Activated gamma-delta T cell treated with anti-CD3 and anti-CD28 coated beads, Interleukin-2, amount 50 U/mL, for 16 hours (primary cell): ENCODE results near the gene PRSS33.

Experiments used
- DNase-seq: peaks from one replicate; pipeline ENCODE4 v3.0.0-alpha.2; 2020; ENCODE audit warnings: low read depth

Gene PRSS33

DNA sequence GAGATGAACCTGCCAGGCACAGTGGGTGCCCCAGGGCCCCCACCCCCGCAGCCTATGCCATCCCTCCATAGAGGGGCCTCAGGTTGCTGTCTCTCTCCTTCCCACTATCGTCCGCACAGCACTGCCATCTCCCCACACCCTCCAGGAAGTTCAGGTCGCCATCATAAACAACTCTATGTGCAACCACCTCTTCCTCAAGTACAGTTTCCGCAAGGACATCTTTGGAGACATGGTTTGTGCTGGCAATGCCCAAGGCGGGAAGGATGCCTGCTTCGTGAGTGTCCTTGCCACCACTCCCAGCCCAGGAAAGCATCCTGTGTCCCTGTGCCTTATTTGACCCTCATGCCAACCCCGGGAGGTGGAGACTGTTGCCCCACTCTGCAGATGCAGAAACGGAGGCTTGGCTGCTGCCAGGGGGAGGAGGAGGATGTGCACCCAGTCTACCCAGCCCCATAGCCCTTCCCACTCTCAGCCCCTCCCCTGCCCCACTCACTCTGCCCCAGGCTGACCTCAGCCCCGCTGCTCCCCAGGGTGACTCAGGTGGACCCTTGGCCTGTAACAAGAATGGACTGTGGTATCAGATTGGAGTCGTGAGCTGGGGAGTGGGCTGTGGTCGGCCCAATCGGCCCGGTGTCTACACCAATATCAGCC is 33.6 kb upstream of the PRSS33 start:
- DNase-seq: no peak

DNA sequence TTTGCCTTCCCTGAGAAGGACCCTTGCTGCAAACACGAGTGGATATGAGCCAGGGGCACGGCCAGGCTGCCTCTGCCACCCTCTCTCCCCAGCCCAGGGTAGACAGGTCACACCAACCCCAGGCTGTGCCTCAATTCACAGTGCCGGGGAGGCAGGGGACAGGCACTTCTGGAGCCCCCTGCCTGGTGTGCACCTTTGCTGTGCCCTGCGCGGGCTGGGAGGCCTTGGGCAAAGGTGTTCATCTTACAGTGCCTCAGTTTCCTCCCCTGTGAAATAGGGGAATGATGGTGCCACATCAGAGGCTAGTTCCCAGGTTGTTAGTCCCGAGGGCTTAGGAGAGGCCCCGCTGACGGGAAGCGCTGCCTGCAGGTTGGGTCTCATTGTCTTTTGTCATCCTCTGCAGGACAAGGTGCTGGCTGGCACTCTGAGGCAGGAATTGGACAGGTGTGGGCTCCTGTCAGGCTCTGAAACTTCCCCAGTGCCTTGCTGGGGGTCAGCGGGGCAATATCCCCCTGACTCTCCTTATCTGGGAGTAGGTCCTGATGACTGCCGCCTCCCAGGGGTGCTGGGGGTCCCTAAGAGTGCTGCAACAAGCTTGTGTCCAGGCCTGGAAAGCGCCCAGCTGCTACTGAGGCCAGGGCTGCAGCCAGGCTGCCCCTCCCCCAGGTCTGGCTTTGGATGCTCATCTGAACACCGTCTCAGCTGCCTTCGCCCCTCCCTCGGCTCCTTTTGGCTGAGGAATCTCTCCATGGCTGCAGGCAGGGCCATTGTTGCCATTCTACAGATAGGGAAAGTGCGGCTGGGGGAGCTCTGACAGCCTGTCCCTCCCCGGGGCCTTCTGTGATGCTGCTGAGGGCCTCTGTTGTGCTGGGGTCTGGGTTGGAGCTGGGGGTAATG is 32.8 kb upstream of the PRSS33 start:
- no peak for DNase-seq

DNA sequence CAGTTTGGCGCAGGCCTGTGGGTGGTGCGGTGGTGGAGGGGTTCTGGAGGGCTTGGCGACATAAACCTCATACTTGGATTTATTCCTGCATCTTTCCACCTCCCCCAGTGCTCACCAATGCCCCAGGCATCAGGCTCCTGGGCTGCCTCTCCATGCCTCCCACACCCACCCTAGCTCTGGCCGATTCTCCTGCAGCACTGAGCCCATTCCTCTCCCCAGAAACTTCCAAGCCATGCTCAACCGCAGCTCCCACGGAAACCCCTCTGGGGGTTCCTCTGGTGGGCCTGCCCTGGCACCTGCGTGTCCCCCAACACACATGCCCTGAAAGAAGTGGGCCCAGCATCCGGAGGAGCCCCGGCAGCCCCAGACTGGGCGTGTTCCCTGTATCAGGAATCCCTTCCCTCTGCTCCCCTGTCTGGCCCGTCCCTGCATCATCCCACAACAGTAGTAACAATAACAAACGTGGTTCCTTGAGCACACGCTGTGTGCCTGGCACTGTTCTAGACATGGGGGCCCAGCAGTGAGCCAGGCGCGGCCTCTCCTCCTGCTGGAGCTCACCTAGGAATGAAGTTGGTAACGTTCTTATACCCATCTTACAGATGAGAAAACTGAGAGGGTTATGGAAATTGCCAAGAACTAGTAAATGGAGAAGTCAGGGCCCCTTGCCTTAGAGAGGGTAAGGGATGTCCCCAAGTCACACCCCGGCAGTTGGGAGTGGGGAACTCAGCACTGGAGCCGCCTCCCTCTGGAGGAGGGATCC is 32.0 kb upstream of the PRSS33 start:
- no peak for DNase-seq

DNA sequence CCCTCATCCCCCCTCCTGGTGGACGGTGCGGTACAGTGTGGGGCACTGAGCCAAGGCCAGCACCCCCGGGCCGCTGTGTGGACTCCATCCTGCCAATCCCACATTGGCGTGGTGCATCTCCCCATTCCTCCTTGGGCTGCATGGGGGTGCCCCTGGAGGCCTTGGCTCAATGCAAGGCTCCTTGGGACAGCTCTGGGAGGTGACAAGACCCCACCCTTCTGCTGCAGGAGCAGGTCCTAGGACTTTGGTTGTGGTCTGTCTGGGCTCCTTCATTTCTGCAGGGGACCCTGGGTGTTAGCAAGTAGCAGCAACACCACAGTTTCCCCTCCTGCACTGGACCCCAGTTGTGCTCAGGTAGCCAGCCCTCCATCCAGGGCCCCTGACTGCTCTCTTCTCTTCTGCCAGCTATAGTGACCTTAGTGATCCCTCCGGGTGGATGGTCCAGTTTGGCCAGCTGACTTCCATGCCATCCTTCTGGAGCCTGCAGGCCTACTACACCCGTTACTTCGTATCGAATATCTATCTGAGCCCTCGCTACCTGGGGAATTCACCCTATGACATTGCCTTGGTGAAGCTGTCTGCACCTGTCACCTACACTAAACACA is 31.0 kb upstream of the PRSS33 start:
- no peak for DNase-seq

DNA sequence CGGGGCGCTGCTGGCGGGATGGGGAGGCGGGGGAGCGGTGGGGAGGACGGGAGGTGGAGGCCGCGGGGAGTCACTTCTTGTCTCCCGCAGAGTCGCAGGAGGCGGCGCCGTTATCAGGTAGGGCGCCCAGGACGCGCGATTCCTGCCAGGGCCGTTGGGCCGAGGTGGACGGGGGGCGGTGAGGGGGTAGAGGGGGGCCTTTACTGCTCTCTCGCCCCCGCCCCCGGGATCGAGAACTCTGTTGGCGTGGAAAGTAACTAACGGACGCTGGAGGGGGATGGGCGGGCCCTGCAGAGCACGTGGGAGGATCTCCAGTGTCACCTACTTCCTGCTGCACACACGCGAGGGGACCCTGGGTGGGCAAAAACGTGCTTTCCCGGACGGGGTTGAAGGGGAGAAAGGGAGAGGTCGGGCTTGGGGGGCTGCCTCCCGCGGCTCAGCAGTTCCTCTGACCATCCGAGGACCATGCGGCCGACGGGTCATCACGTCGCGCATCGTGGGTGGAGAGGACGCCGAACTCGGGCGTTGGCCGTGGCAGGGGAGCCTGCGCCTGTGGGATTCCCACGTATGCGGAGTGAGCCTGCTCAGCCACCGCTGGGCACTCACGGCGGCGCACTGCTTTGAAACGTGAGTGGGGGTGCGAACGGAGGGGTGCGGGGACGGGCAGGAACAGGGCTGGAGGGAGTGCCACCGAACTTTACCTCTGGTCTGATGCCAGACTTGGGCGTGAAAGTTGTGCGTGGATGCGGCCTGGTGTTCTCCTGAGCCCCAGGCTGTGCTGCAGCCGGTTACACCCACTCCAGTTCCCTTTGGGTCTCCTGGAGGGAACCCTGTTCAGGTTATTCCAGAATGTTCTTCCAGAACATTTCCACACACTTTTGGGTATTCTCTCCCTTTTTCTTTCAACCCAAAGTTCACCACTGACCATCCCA is 30.2 kb upstream of the PRSS33 start:
- DNase-seq: no peak

DNA sequence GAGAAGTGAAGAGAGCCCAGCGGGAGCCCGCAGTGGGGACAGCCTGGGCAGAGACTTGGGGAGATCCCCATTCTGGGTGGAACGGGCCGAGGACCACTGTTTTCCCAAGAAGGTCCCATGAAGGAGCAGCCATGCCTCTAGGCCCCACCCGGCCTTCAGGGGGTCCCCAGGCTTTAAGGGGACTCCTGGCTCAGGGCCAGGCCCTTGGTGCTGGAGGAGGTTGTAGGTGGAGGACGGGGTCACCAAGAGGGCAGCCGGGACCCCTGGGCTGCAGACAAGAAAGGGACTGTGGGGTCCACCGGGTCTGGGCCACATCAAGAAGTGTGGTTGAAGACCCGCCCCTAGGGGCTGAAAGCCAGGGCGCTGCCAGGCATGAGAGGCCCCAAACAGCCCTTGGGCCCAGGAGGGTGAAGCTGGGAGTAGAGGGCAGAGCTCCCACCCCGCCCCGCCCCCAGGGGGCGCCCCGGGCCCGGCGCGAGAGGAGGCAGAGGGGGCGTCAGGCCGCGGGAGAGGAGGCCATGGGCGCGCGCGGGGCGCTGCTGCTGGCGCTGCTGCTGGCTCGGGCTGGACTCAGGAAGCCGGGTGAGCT is 29.5 kb upstream of the PRSS33 start, which contains the start of gene PRSS21:
Gene PRSS21, plus strand, starts transcription at position 487 of the 589 bp plus-strand sequence. Its CDS starts 32 bp downstream, at position 519.
- DNase-seq: peak; percentile 16

DNA sequence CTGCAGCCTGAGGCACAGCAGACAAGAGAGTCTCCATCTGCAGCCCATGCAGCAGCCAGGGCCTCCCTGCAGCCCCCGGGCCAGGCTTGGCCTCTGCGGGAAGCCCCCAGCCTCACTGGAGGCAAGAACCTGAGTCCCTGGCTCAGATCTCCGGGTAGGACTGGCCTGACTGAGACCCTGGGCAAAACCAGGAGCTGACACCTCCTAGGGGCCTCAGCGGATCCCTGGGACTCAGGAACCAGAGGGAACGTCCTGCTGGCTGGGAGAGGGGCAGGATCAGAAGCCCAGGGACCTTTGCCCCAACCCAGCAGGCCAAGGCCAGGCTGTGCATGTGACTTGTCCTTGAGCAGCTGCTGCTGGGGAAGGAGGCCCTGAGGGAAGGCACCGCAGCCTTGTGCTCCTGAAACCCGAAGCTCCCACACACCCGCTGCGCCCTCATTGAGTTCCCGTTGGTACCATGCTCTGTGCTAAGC is 28.0 kb upstream of the PRSS33 start:
- no peak for DNase-seq

DNA sequence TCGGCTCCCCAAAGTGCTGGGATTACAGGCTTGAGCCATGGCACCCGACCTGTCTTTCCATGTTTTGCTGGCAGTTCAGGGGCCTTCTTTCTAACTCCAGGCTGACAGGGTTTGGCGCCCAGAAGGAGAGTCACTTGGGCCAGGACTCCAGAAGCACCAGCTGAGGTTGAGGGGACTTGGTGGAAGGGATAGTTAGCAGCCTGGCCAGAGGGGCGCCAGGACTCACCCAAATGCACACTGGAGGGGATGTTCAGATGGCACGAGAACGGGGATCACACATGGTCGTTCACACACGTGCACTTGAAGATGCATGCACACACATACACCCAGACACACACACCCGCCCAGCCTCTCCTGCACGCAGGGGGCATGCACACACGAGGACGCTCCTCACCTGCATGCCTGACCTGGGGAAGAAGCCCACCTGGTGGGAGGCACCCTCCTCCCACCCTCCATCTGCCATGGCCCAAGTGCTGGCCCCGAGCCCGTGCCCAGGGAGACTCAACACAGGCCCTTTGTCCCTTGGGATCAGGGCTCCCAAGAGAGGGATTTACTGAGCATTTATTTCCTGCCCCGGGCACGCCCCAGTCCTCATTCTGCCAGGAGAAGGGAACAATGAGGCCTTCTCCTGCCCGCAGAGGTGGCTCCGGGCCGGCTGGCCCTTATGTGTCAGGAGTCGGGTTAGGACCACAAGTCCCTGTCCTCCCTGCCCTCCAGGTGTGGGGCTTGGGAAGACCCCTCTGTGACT is 27.4 kb upstream of the PRSS33 start:
- DNase-seq: no peak

DNA sequence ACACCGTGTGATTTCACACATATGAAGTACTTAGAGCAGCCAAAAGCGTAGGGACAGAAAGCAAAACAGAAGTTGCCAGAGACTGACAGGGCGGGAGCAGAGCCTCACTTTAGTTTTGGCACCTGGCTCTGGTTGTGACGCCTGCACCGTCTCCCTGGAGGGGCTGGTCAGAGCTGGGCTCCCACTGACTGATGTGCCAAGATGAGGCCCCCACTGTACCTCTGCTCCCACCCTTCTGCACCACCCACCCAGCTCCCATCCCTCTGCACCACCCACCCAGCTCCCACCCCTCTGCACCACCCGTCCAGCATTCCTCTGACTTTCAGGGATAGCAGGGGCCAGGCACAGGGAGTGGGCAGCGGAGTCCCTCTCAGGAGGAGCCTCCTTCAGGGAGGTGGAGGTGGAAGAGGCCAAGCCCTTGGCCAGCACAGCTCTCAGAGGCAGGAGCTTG is 26.4 kb upstream of the PRSS33 start:
- no peak for DNase-seq

DNA sequence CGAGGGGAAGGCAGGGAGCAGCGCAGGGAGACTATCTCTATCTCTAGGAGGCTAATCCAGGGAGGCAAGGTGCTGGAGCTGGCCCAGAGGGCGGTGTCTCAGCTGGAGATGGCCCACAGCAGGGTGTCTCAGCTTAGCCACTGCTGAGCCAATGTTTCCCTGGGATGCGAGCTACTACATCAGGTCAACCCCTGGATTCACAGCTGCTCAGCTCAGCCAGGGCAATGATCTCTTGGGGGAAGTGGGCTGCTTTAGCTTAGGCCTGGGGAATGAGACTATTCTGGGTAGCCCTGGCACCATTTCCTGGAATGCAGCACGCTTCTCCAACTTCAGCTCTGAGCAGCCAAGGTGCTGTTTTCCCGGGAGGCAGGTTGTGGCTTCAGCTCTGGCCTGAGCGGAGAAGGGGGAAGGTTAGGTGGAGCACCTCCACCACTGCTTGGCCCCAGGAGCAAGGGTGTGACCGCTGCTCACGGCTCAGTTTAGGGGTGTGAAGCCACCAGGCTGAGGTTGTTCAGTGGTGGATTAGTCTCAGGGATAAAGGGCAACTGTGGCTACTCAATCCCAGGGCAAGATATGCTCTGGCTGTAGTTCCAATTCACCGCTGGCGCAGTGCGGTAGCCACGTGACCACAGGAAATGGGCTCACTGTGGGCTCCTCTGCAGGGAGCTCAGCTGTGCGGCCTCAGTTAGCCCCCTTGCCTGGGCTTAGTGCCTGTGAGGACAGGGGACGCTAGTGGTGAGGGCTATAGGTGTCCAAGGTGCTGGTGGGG is 24.5 kb upstream of the PRSS33 start:
- no peak for DNase-seq

DNA sequence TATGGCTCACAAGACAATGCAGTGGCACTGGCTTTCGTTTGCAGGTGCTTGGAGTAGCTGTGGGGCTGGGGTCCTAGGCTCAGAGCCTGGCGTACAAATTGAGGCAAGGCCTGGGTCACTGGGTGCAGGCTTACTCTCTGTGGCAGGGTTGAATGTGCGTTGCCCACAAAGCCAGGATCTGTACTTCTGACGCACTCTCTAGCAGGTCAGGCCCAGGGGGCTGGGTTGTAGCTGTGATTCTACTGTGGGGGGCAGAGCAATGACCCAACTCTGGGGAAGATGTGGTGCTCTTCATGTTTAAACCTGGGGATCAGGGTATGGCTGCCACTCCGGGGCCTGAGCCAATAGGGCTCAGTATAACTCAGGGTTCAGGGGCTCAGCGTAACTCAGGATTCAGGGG is 23.3 kb upstream of the PRSS33 start:
- DNase-seq: no peak

DNA sequence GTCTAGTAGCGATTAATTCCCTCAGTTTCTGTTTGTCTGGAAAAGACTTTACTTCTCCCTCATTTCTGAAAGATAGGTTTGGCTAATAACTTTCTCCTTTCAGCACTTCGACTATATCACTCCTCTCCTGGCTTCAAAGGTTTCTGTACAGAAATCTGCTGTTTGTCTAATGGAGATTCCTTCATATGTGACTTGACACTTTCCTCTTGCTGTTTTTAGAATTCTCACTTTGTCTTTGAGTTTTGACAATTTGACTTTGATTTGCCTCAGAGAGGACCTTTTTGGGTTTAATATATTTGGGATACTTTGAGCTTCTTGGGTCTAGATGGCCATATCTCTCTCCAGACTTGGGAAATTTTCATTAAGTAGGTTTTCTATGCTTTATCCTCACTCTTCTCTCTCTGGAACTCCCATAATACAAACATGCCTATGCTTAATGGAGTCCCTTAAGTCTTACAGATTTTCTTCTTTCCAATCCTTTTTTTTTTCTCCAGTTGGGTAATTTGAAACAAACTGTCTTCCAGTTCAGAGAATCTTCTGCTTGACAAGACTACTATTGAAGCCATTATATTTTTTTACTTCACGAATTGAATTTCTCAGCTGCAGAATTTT is 21.9 kb upstream of the PRSS33 start:
- no peak for DNase-seq

DNA sequence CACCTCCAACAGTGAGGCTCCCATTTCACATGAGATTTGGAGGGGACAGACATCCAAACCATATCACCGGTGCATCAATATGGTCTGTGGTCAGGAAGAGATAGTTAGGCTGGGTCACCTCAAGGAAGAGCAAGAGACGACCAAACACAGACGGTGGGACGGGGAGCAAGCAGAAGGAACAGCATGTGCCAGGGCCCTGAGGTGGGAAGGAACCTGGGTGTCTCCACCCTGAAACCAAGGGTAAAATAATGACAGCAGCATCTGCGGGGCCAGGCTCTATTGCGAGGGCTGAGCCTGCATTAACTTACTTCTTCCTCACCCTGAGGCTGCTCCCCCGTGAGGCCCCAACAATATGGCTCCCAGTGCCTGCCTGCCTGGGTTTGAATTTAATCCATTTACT is 20.8 kb upstream of the PRSS33 start:
- DNase-seq: no peak

DNA sequence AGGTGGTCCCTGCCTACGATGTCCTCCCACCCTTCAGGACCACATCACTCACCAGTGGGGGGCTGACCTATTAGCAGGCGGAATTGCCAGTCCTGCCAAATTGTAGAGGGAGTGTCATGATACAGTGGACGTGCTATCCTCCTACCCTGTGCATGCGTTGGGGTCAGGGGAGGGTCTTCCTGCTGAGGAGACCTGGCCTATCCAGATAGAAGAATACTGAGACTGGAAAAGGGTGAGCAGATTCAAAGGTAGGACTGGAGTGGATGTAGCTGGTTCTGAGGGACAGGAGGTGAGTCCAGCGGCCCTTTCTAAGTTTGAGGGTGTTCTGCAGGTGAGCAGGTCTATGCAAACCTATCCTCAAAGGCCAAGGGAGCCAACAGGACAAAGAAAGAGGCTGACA is 18.9 kb upstream of the PRSS33 start:
- DNase-seq: no peak

DNA sequence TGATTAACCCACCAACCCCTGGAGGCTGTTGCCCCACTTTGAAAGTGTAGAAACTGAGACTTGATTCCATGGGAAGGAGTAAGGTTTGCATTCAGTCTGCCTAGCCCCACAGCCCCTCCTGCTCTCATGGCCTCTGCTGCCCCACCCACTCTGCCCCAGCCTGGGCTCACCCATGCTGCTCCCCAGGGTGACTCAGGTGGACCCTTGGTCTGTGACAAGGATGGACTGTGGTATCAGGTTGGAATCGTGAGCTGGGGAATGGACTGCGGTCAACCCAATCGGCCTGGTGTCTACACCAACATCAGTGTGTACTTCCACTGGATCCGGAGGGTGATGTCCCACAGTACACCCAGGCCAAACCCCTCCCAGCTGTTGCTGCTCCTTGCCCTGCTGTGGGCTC is 17.4 kb upstream of the PRSS33 start:
- DNase-seq: no peak

DNA sequence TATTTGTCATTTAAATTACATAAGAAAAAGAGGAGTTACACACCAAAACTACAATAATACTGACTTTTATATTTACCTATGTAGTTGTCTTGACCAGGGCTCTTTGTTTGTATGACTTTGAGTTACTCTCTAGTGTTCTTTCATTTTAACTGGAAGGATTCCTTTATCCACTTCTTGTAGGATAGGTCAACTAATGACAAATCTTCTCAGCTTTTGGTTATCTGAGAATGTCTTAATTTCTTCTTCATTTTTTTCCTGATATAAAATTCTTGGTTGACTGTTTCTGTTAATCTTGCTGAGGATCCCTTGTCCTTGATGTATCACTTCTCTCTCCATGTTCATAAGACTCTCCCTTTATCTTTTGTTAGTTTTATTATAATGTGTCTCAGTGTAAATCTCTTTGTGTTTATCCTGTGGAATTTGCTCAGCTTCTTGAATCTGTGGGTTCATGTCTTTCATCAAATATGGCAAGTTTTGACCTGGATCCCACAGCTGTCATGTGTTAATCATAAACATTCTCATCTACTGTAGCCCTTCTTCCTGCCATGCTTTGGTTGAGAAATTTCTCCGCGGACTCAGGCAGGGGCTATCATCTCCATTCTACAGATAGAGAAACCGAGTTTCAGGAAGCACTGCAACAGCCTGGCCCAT is 16.3 kb upstream of the PRSS33 start:
- DNase-seq: no peak

DNA sequence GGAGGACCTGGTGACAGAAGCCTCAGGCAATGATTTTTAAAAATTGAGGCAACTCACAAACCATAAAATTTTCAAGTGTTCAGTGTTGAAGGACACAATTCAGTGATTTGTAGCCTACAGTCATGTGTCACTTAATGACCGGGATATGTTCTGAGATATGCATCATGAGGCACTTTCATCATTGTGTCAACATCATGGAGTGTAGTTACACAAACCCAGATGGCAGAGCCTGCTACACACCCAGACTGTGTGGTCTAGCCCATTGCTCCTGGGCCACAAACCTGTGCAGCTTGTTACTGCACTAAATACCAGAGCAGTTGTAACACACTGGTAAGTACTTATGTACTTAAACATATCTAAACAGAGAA is 12.5 kb upstream of the PRSS33 start:
- no peak for DNase-seq

DNA sequence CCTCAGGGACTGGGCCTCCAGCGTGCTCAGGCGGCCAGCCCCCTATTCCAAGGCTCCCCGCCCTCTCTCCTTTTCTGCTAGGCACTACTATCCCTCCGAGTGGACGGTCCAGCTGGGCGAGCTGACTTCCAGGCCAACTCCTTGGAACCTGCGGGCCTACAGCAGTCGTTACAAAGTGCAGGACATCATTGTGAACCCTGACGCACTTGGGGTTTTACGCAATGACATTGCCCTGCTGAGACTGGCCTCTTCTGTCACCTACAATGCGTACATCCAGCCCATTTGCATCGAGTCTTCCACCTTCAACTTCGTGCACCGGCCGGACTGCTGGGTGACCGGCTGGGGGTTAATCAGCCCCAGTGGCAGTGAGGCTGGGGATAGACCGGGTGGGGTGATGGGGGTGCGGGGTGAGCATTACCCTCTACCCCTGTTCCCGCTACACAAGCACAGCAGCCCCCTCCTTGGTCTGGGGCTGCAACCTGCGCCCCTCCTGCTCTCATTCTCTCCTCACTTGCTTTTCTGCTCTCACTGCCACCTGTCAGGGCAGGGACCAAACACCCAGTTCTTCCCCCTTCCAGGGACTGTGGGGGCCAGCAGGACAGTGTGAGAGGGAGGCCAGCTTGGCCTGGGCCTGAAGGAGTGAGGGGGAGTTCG is 12.0 kb upstream of the PRSS33 start:
- DNase-seq: no peak
